ENCODE data around the gene ABI3BP. TPM values are rescaled to one million over a fixed set of nuclear protein-coding genes. Genes with fewer than 3 reads are reported as not detected.
A peak's percentile ranks its signal among the peaks of the same experiment; 100 is the strongest.

The ABI3BP gene
- total RNA-seq, 2 donors from 2014 or later: not detected

GRCh38 chr3:100844063-100844936 lies 148.9 kb downstream of the ABI3BP start:
- H3K27ac Mint-ChIP-seq: no peak overlapping the region
- ATAC-seq (no peak), DNase-seq (ENCODE audit: low spot score) (no peak)
- H3K9me3 Mint-ChIP-seq: no peaks in the 10 kb centered on the region
- H3K4me1 Mint-ChIP-seq (ENCODE audit: low read depth in 2 of 2): no peaks in the 10 kb centered on the region
- H3K4me3 Mint-ChIP-seq: no peak overlapping the region
- no peaks in the 10 kb centered on the region for H3K36me3 Mint-ChIP-seq
- H3K27me3 Mint-ChIP-seq: peaks cover 7 to 24% of the 10 kb centered on the region in 2 donors

- no peak for DNase-seq (ENCODE audit: low spot score)
- Mint-ChIP-seq H3K27me3 (peaks cover 15 to 39% of the 10 kb centered on the region in 2 donors), H3K9me3 (peaks cover 2% of the 10 kb centered on the region), H3K27ac (no peak overlapping the region), H3K36me3 (no peaks in the 10 kb centered on the region), H3K4me3 (no peak overlapping the region), H3K4me1 (ENCODE audit: low read depth in 2 of 2) (no peaks in the 10 kb centered on the region)
- ATAC-seq: no peak
Observed at GRCh38 chr3:100838157-100838556, 155.1 kb downstream of the ABI3BP start.

GRCh38 chr3:100836661-100837060 lies 156.6 kb downstream of the ABI3BP start:
- Mint-ChIP-seq H3K27ac (no peak overlapping the region), H3K27me3 (peaks cover 15 to 36% of the 10 kb centered on the region in 2 donors), H3K36me3 (no peaks in the 10 kb centered on the region), H3K4me3 (no peak overlapping the region), H3K9me3 (peaks cover 2% of the 10 kb centered on the region), H3K4me1 (ENCODE audit: low read depth in 2 of 2) (no peaks in the 10 kb centered on the region)
- ATAC-seq: no peak
- DNase-seq (ENCODE audit: low spot score): no peak

GRCh38 chr3:100834332-100834731 lies 158.9 kb downstream of the ABI3BP start:
- H3K27me3 Mint-ChIP-seq: peaks cover 14 to 28% of the 10 kb centered on the region in 2 donors
- H3K9me3 Mint-ChIP-seq: peaks cover 2% of the 10 kb centered on the region
- H3K27ac Mint-ChIP-seq: no peak overlapping the region
- no peak for DNase-seq (ENCODE audit: low spot score)
- ATAC-seq: no peak
- no peaks in the 10 kb centered on the region for H3K4me1 Mint-ChIP-seq (ENCODE audit: low read depth in 2 of 2)
- no peaks in the 10 kb centered on the region for H3K36me3 Mint-ChIP-seq
- H3K4me3 Mint-ChIP-seq: no peak overlapping the region

GRCh38 chr3:100833483-100833882 lies 159.7 kb downstream of the ABI3BP start:
- Mint-ChIP-seq H3K36me3 (no peaks in the 10 kb centered on the region), H3K4me1 (ENCODE audit: low read depth in 2 of 2) (no peaks in the 10 kb centered on the region), H3K27me3 (peaks cover 11 to 26% of the 10 kb centered on the region in 2 donors), H3K9me3 (no peaks in the 10 kb centered on the region), H3K27ac (no peak overlapping the region), H3K4me3 (no peak overlapping the region)
- ATAC-seq (no peak), DNase-seq (ENCODE audit: low spot score) (no peak)

GRCh38 chr3:100831629-100832028 lies 161.6 kb downstream of the ABI3BP start:
- peaks cover 5 to 18% of the 10 kb centered on the region in 2 donors for H3K27me3 Mint-ChIP-seq
- ATAC-seq: no peak
- H3K4me1 Mint-ChIP-seq (ENCODE audit: low read depth in 2 of 2): no peaks in the 10 kb centered on the region
- DNase-seq (ENCODE audit: low spot score): no peak
- H3K4me3 Mint-ChIP-seq: no peak overlapping the region
- no peaks in the 10 kb centered on the region for H3K36me3 Mint-ChIP-seq
- no peak overlapping the region for H3K27ac Mint-ChIP-seq
- no peaks in the 10 kb centered on the region for H3K9me3 Mint-ChIP-seq

GRCh38 chr3:100830931-100831330 lies 162.3 kb downstream of the ABI3BP start:
- Mint-ChIP-seq H3K9me3 (no peaks in the 10 kb centered on the region), H3K36me3 (no peaks in the 10 kb centered on the region), H3K4me3 (no peak overlapping the region), H3K27me3 (peaks cover 0 to 14% of the 10 kb centered on the region in 2 donors), H3K27ac (no peak overlapping the region), H3K4me1 (ENCODE audit: low read depth in 2 of 2) (no peaks in the 10 kb centered on the region)
- DNase-seq (ENCODE audit: low spot score) (no peak), ATAC-seq (peak in 1 of 2 donors; percentile 36)

GRCh38 chr3:100825574-100825973 lies 167.6 kb downstream of the ABI3BP start:
- Mint-ChIP-seq H3K9me3 (no peaks in the 10 kb centered on the region), H3K27ac (no peak overlapping the region), H3K27me3 (peaks cover 4 to 13% of the 10 kb centered on the region in 2 donors), H3K36me3 (no peaks in the 10 kb centered on the region), H3K4me1 (ENCODE audit: low read depth in 2 of 2) (no peaks in the 10 kb centered on the region), H3K4me3 (no peak overlapping the region)
- no peak for DNase-seq (ENCODE audit: low spot score)
- no peak for ATAC-seq

GRCh38 chr3:100815583-100815982 lies 177.6 kb downstream of the ABI3BP start:
- no peak for ATAC-seq
- no peak for DNase-seq (ENCODE audit: low spot score)
- Mint-ChIP-seq H3K4me3 (no peak overlapping the region), H3K36me3 (no peaks in the 10 kb centered on the region), H3K27ac (no peak overlapping the region), H3K4me1 (ENCODE audit: low read depth in 2 of 2) (no peaks in the 10 kb centered on the region), H3K9me3 (no peaks in the 10 kb centered on the region), H3K27me3 (peaks cover 9 to 14% of the 10 kb centered on the region in 2 donors)

GRCh38 chr3:100813828-100814227 lies 179.4 kb downstream of the ABI3BP start:
- H3K9me3 Mint-ChIP-seq: no peaks in the 10 kb centered on the region

GRCh38 chr3:100811779-100812507 lies 181.3 kb downstream of the ABI3BP start:
- DNase-seq (ENCODE audit: low spot score) (no peak), ATAC-seq (no peak)
- H3K27me3 Mint-ChIP-seq: peaks cover 12 to 18% of the 10 kb centered on the region in 2 donors
- H3K4me3 Mint-ChIP-seq: no peak overlapping the region
- no peaks in the 10 kb centered on the region for H3K36me3 Mint-ChIP-seq
- no peaks in the 10 kb centered on the region for H3K4me1 Mint-ChIP-seq (ENCODE audit: low read depth in 2 of 2)
- H3K27ac Mint-ChIP-seq: no peak overlapping the region
- H3K9me3 Mint-ChIP-seq: no peaks in the 10 kb centered on the region

More at GRCh38 chr3:100813828-100814227, 179.4 kb downstream of the ABI3BP start:
- Mint-ChIP-seq H3K4me1 (ENCODE audit: low read depth in 2 of 2) (no peaks in the 10 kb centered on the region), H3K4me3 (no peak overlapping the region), H3K36me3 (no peaks in the 10 kb centered on the region), H3K27me3 (peaks cover 9 to 18% of the 10 kb centered on the region in 2 donors), H3K27ac (no peak overlapping the region)
- no peak for ATAC-seq
- DNase-seq (ENCODE audit: low spot score): no peak

- ATAC-seq: no peak
- H3K27me3 Mint-ChIP-seq: peaks cover 10 to 18% of the 10 kb centered on the region in 2 donors
Observed at GRCh38 chr3:100810671-100811070, 182.6 kb downstream of the ABI3BP start.

GRCh38 chr3:100804631-100805030 lies 188.6 kb downstream of the ABI3BP start:
- no peaks in the 10 kb centered on the region for H3K36me3 Mint-ChIP-seq
- peaks cover 6 to 13% of the 10 kb centered on the region in 2 donors for H3K27me3 Mint-ChIP-seq
- H3K9me3 Mint-ChIP-seq: no peaks in the 10 kb centered on the region
- no peak for DNase-seq (ENCODE audit: low spot score)
- no peaks in the 10 kb centered on the region for H3K4me1 Mint-ChIP-seq (ENCODE audit: low read depth in 2 of 2)
- no peak overlapping the region for H3K4me3 Mint-ChIP-seq
- ATAC-seq: no peak
- no peak overlapping the region for H3K27ac Mint-ChIP-seq

More at GRCh38 chr3:100810671-100811070, 182.6 kb downstream of the ABI3BP start:
- Mint-ChIP-seq H3K9me3 (no peaks in the 10 kb centered on the region), H3K4me3 (no peak overlapping the region), H3K27ac (no peak overlapping the region), H3K4me1 (ENCODE audit: low read depth in 2 of 2) (no peaks in the 10 kb centered on the region), H3K36me3 (no peaks in the 10 kb centered on the region)
- DNase-seq (ENCODE audit: low spot score): no peak

GRCh38 chr3:100803711-100804110 lies 189.5 kb downstream of the ABI3BP start:
- no peak overlapping the region for H3K4me3 Mint-ChIP-seq
- peaks cover 6 to 15% of the 10 kb centered on the region in 2 donors for H3K27me3 Mint-ChIP-seq
- no peaks in the 10 kb centered on the region for H3K9me3 Mint-ChIP-seq
- no peak for DNase-seq (ENCODE audit: low spot score)
- no peak overlapping the region for H3K27ac Mint-ChIP-seq
- no peak for ATAC-seq
- no peaks in the 10 kb centered on the region for H3K36me3 Mint-ChIP-seq
- H3K4me1 Mint-ChIP-seq (ENCODE audit: low read depth in 2 of 2): no peaks in the 10 kb centered on the region

Measured in natural killer cell treated with Interleukin-12 subunit alpha and Interleukin-12 subunit beta and Interleukin-15 and Interleukin-18, amount 100 ng/mL, for 72 hours (primary cell).